ENCODE results near the gene RCHY1.

DNA sequence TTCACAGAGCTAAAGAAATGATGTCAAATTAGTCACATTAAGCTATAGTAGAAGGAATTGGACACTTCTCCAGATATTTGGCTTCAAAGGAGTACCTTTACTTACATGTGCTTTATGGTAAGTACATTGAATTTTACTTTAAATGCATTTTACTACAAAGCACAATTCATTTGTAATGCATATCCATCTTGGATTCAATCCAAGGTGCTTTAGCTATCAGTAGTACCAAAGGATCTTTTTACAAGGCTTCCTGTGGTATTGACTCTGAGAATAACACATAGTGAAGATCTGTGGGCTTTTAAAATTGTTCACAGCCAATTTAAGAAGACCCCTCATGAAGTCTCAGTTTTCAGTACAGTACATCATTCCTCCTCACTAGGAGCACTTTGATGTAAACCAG lies 13.3 kb upstream of the RCHY1 start:
- TF ChIP-seq, protein P1, sequence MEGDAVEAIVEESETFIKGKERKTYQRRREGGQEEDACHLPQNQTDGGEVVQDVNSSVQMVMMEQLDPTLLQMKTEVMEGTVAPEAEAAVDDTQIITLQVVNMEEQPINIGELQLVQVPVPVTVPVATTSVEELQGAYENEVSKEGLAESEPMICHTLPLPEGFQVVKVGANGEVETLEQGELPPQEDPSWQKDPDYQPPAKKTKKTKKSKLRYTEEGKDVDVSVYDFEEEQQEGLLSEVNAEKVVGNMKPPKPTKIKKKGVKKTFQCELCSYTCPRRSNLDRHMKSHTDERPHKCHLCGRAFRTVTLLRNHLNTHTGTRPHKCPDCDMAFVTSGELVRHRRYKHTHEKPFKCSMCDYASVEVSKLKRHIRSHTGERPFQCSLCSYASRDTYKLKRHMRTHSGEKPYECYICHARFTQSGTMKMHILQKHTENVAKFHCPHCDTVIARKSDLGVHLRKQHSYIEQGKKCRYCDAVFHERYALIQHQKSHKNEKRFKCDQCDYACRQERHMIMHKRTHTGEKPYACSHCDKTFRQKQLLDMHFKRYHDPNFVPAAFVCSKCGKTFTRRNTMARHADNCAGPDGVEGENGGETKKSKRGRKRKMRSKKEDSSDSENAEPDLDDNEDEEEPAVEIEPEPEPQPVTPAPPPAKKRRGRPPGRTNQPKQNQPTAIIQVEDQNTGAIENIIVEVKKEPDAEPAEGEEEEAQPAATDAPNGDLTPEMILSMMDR (IDR thresholded peaks at IDR 0.05; ENCODE audit: low read length): no peak
- no peak for TF ChIP-seq EZH2 (IDR thresholded peaks at IDR 0.05; ENCODE audit: borderline replicate concordance, low read length)
